Heart left ventricle (tissue), 16 donors: ENCODE results near the gene CTNNAL1. TPM values are rescaled to one million over a fixed set of nuclear protein-coding genes. Genes with fewer than 3 reads are reported as not detected.
A peak's percentile ranks its signal among the peaks of the same experiment; 100 is the strongest.
"Not testable (repeated sequence)": the region's sequence is repeated elsewhere in the genome, so short reads cannot be mapped to it uniquely, and the experiment has no call there.

ENCODE experiments used
- ATAC-seq, 4 donors: fragments of 200-7000 bp; cut with Tn5 transposase; one replicate each; pipeline ENCODE4 v1.9.1; 2020 to 2022; ENCODE audit warnings: moderate library complexity in 4 of 4, mild to moderate bottlenecking in 3 of 4, moderate number of reproducible peaks in 1 of 4
- DNase-seq, 5 donors: peaks; one replicate each; pipeline ENCODE4 v3.0.0-alpha.2; 2020
- H3K27ac ChIP-seq, 12 donors: fragments of 200-600 bp; sonication (generic) in 4 of 12; one replicate each; pipeline versions ENCODE4 v1.5.0 to v1.8.0; 2016 to 2022; ENCODE audit warnings: mild to moderate bottlenecking in 2 of 12
- H3K27me3 ChIP-seq, 9 donors: fragments of 200-600 bp; sonication (generic) in 2 of 9; one replicate each; pipeline versions ENCODE4 v1.5.1 to v1.8.0; 2016 to 2022; ENCODE audit warnings: mild to moderate bottlenecking in 3 of 9
- H3K36me3 ChIP-seq, 9 donors: fragments of 200-600 bp; sonication (generic) in 2 of 9; one replicate each; pipeline versions ENCODE4 v1.5.0 to v1.8.0; 2018 to 2022; ENCODE audit warnings: mild to moderate bottlenecking in 2 of 9
- H3K4me1 ChIP-seq, 12 donors: fragments of 200-600 bp; sonication (generic) in 4 of 12; one replicate each; pipeline versions ENCODE4 v1.5.0 to v1.8.0; 2016 to 2022; ENCODE audit warnings: mild to moderate bottlenecking in 3 of 12
- H3K4me3 ChIP-seq, 12 donors: fragments of 200-600 bp; sonication (generic) in 4 of 12; one replicate each; pipeline versions ENCODE4 v1.5.0 to v1.8.0; 2017 to 2022; ENCODE audit warnings: mild to moderate bottlenecking in 9 of 12, moderate library complexity in 4 of 12
- H3K9me3 ChIP-seq, 12 donors: fragments of 200-600 bp; sonication (generic) in 4 of 12; one replicate each; pipeline versions ENCODE4 v1.5.0 to v1.8.0; 2016 to 2022; ENCODE audit warnings: mild to moderate bottlenecking in 1 of 12
- CTCF ChIP-seq, 12 donors: fragments of 200-600 bp; sonication (generic) in 4 of 12; IDR thresholded peaks; one replicate each; pipeline versions ENCODE4 v1.5.0 to v1.8.0; 2018 to 2022; ENCODE audit warnings: antibody characterized with exemption in 12 of 12, mild to moderate bottlenecking in 5 of 12
- POLR2A ChIP-seq, 2 donors: fragments of 450-650 bp; IDR thresholded peaks; one replicate each; pipeline ENCODE4 v1.6.1; 2017; ENCODE audit warnings: antibody characterized with exemption in 2 of 2, mild to moderate bottlenecking in 2 of 2, moderate library complexity in 2 of 2
- WGBS, 4 donors: extraction: QIAGEN DNeasy Blood & Tissue Kit in 2 of 4; methylation state at CpG; one replicate each; pipeline versions ENCODE4 v1.1.5 to v1.1.7; 2013 to 2018; 5-methylcytosine and 5-hydroxymethylcytosine counted together
- intact Hi-C, 10 donors: fragments of 100-400 bp; cut with DNase I; formaldehyde crosslinking; loops; one replicate each; pipeline versions ENCODE4 v1.11.1 to v1.14.2; 2022
- long read RNA-seq, 3 donors: library from polyadenylated mRNA; unstranded; transcript quantifications; one replicate each; pipeline ENCODE4 v2.0.0, GENCODE V29; 2020 to 2021
- polyA plus RNA-seq, 2 donors: library from polyadenylated mRNA; stranded (reverse); fragments of 200-250 nt; gene quantifications; one replicate each; pipeline ENCODE4 v1.2.3, GENCODE V29; 2013
- total RNA-seq, 9 donors: library from RNA; depleted of rRNA in 2 of 9; stranded (reverse); fragments of >200 nt in 2 of 9; fragmentation: NEBNext Ultra II Directional in 3 of 9; extraction: Animal tissue kit (Norgen Biotek cat#: 25700) in 3 of 9; gene quantifications; one replicate each; pipeline versions ENCODE4 v1.1.0 to v1.2.4, GENCODE V29; 2016 to 2023
- donor health status: ischemic (EF 13 %, LVEDD 7.1; RV severe dilation, severe dysfunction).
- donor health status: healthy with polysubstance abuse.
- donor health status: DM: no; HTN: yes; CAD: no.
- donor health status: DM: no; HTN: no; CAD: no.
- donor health status: ischemic (EF 25% LVEDD 6.9; RV normal size, moderate dysfunction).
- donor health status: ischemic (EF 25% LVEDD 5.7; RV mildly dilated, moderate dysfunction).
- donor health status: healthy.
- donor health status: DM: yes; HTN: yes; CAD: no.
- donor health status: ischemic (EF 35%, LVEDD 5.7; RV mildly dilated, moderate dysfunction).
- donor health status: nonischemic (EF 11% LVEDD 7.7; RV severe dilation, severe dysfunction).
- donor health status: DM: yes; HTN: yes; CAD: no.
- donor health status: PGD.
- donor health status: ischemic (EF 29% LVEDD 5.4; RV normal size, mild dysfunction).
- donor health status: nonischemic (EF 23%, LVEDD 6.1; RV moderate dilation, normal function).

The CTNNAL1 gene
- total RNA-seq (10 to 100 TPM; 51.2 to 76.3 (median 62.7) TPM), polyA plus RNA-seq (100 to 1,000 TPM in 1 of 2 donors, 10 to 100 TPM in 1; 54.4 to 165 TPM)
- long read RNA-seq, donor 1, transcript CTNNAL1-201 (19 exons, 2,490 nt): major isoform, 70 of 107 reads
- long read RNA-seq, donor 1, partial matches to known transcripts: 27 of 107 reads
- long read RNA-seq, donor 1, other reads (novel, unspliced or antisense): 9 of 107 reads
- long read RNA-seq, donor 2, transcript CTNNAL1-201 (19 exons, 2,490 nt): major isoform, 164 of 249 reads
- long read RNA-seq, donor 2, transcript CTNNAL1-204 (19 exons, 2,522 nt): minor isoform, 5 of 249 reads
- long read RNA-seq, donor 2, partial matches to known transcripts: 35 of 249 reads
- long read RNA-seq, donor 2, other reads (novel, unspliced or antisense): 45 of 249 reads
- long read RNA-seq, donor 3, transcript CTNNAL1-201 (19 exons, 2,490 nt): major isoform, 70 of 103 reads
- long read RNA-seq, donor 3, partial matches to known transcripts: 24 of 103 reads
- long read RNA-seq, donor 3, other reads (novel, unspliced or antisense): 8 of 103 reads

GRCh38 chr9:109012876-109013678, at the start of gene CTNNAL1:
CTNNAL1 (minus strand) TSS chr9:109013499; CDS start chr9:109013442, 57 bp downstream.
- peak within 1 kb of the TSS; percentile 56 to 99 (median 86) for H3K4me3 ChIP-seq
- DNase-seq: peak; percentile 95 to 97 (median 96)
- H3K4me1 ChIP-seq: peaks cover 0 to 61% (median 32%) of the 10 kb centered on the region in 12 donors
- H3K27ac ChIP-seq: peak within 1 kb of the TSS; percentile 81 to 98 (median 94)
- TF ChIP-seq POLR2A (IDR thresholded peaks at IDR 0.05): peak; percentile 62 to 97
- TF ChIP-seq CTCF (IDR thresholded peaks at IDR 0.05): peak in 1 of 12 donors; percentile 3
- H3K27me3 ChIP-seq: no peaks in the 10 kb centered on the region
- intact Hi-C loops: loop anchor here in 4 of 10 donors (5.0 to 10.0 kb wide), 5 partner anchors 39 to 81 kb away; partner anchors contain the start of genes ABITRAM (in 1 of the 4) and ELP1 (in 1 of the 4)
- no peaks in the 10 kb centered on the region for H3K9me3 ChIP-seq
- no peaks in the 10 kb centered on the region for H3K36me3 ChIP-seq
- peak; percentile 95 to 98 (median 97) for ATAC-seq
- 0 to 1% (median 1%) methylated on average over 38 to 99 of the region's 99 CpGs for WGBS, 4 donors

GRCh38 chr9:109062543-109062942, 49.2 kb upstream of the CTNNAL1 start:
- H3K9me3 ChIP-seq: no peaks in the 10 kb centered on the region
- no peak for TF ChIP-seq CTCF (IDR thresholded peaks at IDR 0.05)
- no peak for TF ChIP-seq POLR2A (IDR thresholded peaks at IDR 0.05)
- H3K36me3 ChIP-seq: peaks cover 0 to 100% (median 91%) of the 10 kb centered on the region in 9 donors
- intact Hi-C loops: no loop called here
- H3K4me3 ChIP-seq: no peak overlapping the region
- H3K4me1 ChIP-seq: no peaks in the 10 kb centered on the region
- DNase-seq (no peak), ATAC-seq (no peak)
- 92 to 96% (median 94%) methylated on average over 6 of the region's 6 CpGs for WGBS, 4 donors
- H3K27ac ChIP-seq: no peak overlapping the region
- H3K27me3 ChIP-seq: no peaks in the 10 kb centered on the region

- DNase-seq: no peak
- H3K4me1 ChIP-seq: no peaks in the 10 kb centered on the region
- H3K36me3 ChIP-seq: peaks cover 2 to 100% (median 95%) of the 10 kb centered on the region in 9 donors
- no peak for TF ChIP-seq POLR2A (IDR thresholded peaks at IDR 0.05)
- TF ChIP-seq CTCF (IDR thresholded peaks at IDR 0.05): no peak
- ATAC-seq: no peak
- no peak overlapping the region for H3K27ac ChIP-seq
- 61 to 92% (median 82%) methylated on average over 3 of the region's 3 CpGs for WGBS, 4 donors
- H3K27me3 ChIP-seq: no peaks in the 10 kb centered on the region
- intact Hi-C loops: no loop called here
- H3K9me3 ChIP-seq: no peaks in the 10 kb centered on the region
- no peak overlapping the region for H3K4me3 ChIP-seq
Observed at GRCh38 chr9:109060191-109060590, 46.9 kb upstream of the CTNNAL1 start.

GRCh38 chr9:109053121-109053520, 39.8 kb upstream of the CTNNAL1 start:
- H3K9me3 ChIP-seq, H3K27me3 ChIP-seq, H3K4me3 ChIP-seq, ATAC-seq, H3K27ac ChIP-seq, DNase-seq: not testable (repeated sequence)
- intact Hi-C loops: loop anchor here in 2 of 10 donors (5.0 kb wide), 2 partner anchors 34 to 41 kb away; partner anchors contain the start of gene CTNNAL1 (in 1 of the 2)
- Histone ChIP-seq H3K4me1 (peaks cover 0 to 18% (median 0%) of the 10 kb centered on the region in 12 donors), H3K36me3 (peaks cover 2 to 95% (median 76%) of the 10 kb centered on the region in 9 donors)
- WGBS, 4 donors: 83 to 98% (median 93%) methylated on average over 4 of the region's 4 CpGs
